ENCODE results near the gene PDILT. TPM values are rescaled to one million over a fixed set of nuclear protein-coding genes. Genes with fewer than 3 reads are reported as not detected.
A peak's percentile ranks its signal among the peaks of the same experiment; 100 is the strongest.
"Not testable (repeated sequence)": the region's sequence is repeated elsewhere in the genome, so short reads cannot be mapped to it uniquely, and the experiment has no call there.

Gene PDILT
- total RNA-seq, result under 1 TPM in 1 of 8 experiments, not detected in 7; 0.15 TPM

GRCh38 chr16:20404637-20405036 is at the start of gene PDILT:
PDILT (minus strand) TSS chr16:20404737; CDS start chr16:20399300, 5,437 bp downstream.
- WGBS, 10 experiments, result 40 to 88% (median 79%) methylated on average over 1 to 2 of the region's 2 CpGs; no CpG with 5 or more reads in 7 of the 10 experiments
- ATAC-seq (replicated peaks in 6 of 8), result no peak
- no peak within 1 kb of the TSS for H3K27ac ChIP-seq
- H3K4me1 ChIP-seq (replicated peaks in 1 of 2), result peaks cover 0 to 5% of the 10 kb centered on the region in 2 donors
- H3K4me3 ChIP-seq, result no peak within 1 kb of the TSS
- in situ Hi-C loops (cut with MboI; ENCODE audit: low pct_unique_long_range_greater_than_20kb in 2 of 9, low sequenced_read_pairs in 9 of 9, unreplicated experiment in 9 of 9), result no loop called here

DNA sequence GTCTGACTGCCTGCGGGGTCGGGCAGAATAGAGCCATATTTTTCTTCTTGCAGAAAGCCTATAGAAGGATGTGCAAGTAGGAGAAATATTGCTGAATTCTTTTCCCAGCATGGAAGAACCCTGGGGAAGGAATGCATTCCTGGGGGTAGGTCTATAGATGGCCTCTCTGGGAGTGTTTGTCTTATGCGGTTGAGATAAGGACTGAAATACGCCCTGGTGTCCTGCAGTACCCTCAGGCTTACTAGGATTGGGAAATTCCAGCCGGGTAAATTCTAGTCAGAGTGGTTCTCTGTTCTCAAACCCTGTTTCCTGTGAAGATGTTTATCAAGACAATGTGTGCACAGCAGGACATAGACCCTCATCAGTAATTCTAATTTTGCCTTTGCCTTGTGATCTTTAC is 49.1 kb upstream of the PDILT start:
- H3K4me1 ChIP-seq (replicated peaks in 1 of 2); H3K27ac ChIP-seq; ATAC-seq (replicated peaks in 6 of 8); in situ Hi-C loops (cut with MboI; ENCODE audit: low pct_unique_long_range_greater_than_20kb in 2 of 9, low sequenced_read_pairs in 9 of 9, unreplicated experiment in 9 of 9); H3K4me3 ChIP-seq: not testable (repeated sequence)
- no CpG with 5 or more reads among the region's 5 CpGs for WGBS, 10 experiments

DNA sequence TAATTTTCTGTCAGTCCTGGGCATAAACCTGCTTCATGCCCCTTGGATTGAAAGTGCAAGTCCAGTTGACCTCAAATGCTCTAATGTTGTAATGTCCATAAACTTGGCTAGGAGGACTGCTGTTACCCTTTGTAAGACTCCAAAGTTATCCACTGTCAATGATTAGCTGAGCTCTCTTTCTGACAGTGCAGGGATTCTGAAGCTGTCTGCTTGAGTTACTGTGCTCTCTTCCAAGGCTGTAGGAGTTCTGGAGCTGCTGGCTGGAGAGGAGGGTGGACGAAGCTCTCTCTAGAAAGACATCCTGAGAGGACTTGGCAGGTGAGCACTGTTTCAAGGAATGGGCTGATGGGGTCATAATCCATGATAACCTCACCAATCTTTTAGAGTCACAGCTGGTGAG is 46.8 kb upstream of the PDILT start, which contains the start of gene ACSM2A:
TSS of gene ACSM2A (plus strand) at position 158 of the 400 bp plus-strand sequence. CDS start 8,594 bp downstream, outside the sequence.
- in situ Hi-C loops (cut with MboI; ENCODE audit: low pct_unique_long_range_greater_than_20kb in 2 of 9, low sequenced_read_pairs in 9 of 9, unreplicated experiment in 9 of 9); ATAC-seq (replicated peaks in 6 of 8); H3K4me3 ChIP-seq; H3K4me1 ChIP-seq (replicated peaks in 1 of 2); H3K27ac ChIP-seq: not testable (repeated sequence)
- WGBS, 10 experiments, result no CpG with 5 or more reads among the region's 1 CpG

DNA sequence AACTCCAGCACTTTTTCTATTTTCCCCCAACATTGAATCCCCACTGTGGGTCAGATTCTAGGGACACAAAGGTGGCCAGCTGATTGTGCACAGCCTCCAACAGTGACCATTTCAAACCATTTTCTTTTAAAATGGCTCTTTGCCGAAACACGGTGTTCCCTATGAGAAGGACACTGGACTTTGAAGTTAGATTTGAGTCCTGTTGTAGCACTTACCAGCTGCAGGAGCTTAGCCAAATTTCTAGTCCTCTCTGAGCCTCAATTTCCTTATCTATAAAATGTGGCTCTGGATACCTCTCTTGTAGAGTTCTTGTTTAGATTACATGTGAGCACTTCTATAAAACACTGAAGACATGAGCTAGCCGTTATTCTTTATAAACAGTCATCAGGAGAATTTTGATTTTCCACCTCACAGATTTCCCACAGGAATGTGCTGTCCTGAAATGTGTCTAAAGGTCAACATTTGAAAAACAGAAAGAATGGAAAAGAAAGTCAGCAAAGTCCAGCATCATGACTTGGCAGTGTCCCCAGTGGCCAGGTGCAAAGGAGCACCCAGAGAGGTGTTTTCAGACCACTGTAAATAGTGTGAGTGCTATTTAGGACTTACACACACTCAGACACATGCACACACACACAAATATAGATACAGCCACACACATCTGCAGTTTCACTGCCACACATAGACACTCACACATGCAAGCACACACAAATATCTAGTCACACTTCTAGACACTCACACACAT is 42.3 kb upstream of the PDILT start:
- H3K27ac ChIP-seq; H3K4me3 ChIP-seq; in situ Hi-C loops (cut with MboI; ENCODE audit: low pct_unique_long_range_greater_than_20kb in 2 of 9, low sequenced_read_pairs in 9 of 9, unreplicated experiment in 9 of 9); ATAC-seq (replicated peaks in 6 of 8); H3K4me1 ChIP-seq (replicated peaks in 1 of 2): not testable (repeated sequence)
- WGBS, 10 experiments, result no CpG with 5 or more reads among the region's 3 CpGs

- in situ Hi-C loops (cut with MboI; ENCODE audit: low pct_unique_long_range_greater_than_20kb in 2 of 9, low sequenced_read_pairs in 9 of 9, unreplicated experiment in 9 of 9); H3K4me3 ChIP-seq; H3K27ac ChIP-seq; H3K4me1 ChIP-seq (replicated peaks in 1 of 2): not testable (repeated sequence)
- peak in 2 of 8 experiments; percentile 21 to 57 for ATAC-seq (replicated peaks in 6 of 8)
- WGBS, 10 experiments, result no CpG with 5 or more reads among the region's 4 CpGs
Measured at GRCh38 chr16:20441859-20442258, 37.3 kb upstream of the PDILT start.

- no peaks in the 10 kb centered on the region for H3K4me1 ChIP-seq (replicated peaks in 1 of 2)
- H3K27ac ChIP-seq, result no peak overlapping the region
- no peak for ATAC-seq (replicated peaks in 6 of 8)
- H3K4me3 ChIP-seq, result no peak overlapping the region
- 0 to 100% (median 63%) methylated on average over 1 to 3 of the region's 3 CpGs; no CpG with 5 or more reads in 3 of the 10 experiments for WGBS, 10 experiments
- in situ Hi-C loops (cut with MboI; ENCODE audit: low pct_unique_long_range_greater_than_20kb in 2 of 9, low sequenced_read_pairs in 9 of 9, unreplicated experiment in 9 of 9), result no loop called here
Measured at GRCh38 chr16:20441191-20441590, 36.7 kb upstream of the PDILT start.

- H3K4me1 ChIP-seq (replicated peaks in 1 of 2); ATAC-seq (replicated peaks in 6 of 8); H3K4me3 ChIP-seq; in situ Hi-C loops (cut with MboI; ENCODE audit: low pct_unique_long_range_greater_than_20kb in 2 of 9, low sequenced_read_pairs in 9 of 9, unreplicated experiment in 9 of 9); H3K27ac ChIP-seq: not testable (repeated sequence)
- 0 to 100% (median 56%) methylated on average over 1 of the region's 1 CpG; no CpG with 5 or more reads in 2 of the 10 experiments for WGBS, 10 experiments
Measured at GRCh38 chr16:20440731-20441130, 36.2 kb upstream of the PDILT start.

DNA sequence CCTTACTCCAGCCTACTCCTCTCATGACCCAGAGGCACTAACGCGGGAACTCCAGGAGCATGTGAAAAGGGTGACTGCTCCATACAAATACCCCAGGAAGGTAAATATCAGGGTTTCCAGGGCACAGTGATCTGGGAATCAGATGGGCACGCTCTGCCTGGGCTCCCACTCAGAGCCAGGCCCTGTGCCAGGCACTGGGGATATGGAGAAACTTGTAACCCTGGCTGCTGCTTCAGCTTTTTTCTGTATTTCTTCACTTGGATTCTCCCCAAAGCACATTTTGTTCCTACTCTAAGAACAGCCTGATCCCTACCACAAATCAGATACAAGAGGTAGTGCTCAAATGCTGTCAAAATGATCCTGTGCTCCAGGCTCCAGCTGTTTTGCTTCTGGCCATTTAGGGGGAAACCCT is 35.3 kb upstream of the PDILT start:
- H3K27ac ChIP-seq; in situ Hi-C loops (cut with MboI; ENCODE audit: low pct_unique_long_range_greater_than_20kb in 2 of 9, low sequenced_read_pairs in 9 of 9, unreplicated experiment in 9 of 9); H3K4me3 ChIP-seq; ATAC-seq (replicated peaks in 6 of 8); H3K4me1 ChIP-seq (replicated peaks in 1 of 2): not testable (repeated sequence)
- WGBS, 10 experiments, result no CpG with 5 or more reads among the region's 3 CpGs

DNA sequence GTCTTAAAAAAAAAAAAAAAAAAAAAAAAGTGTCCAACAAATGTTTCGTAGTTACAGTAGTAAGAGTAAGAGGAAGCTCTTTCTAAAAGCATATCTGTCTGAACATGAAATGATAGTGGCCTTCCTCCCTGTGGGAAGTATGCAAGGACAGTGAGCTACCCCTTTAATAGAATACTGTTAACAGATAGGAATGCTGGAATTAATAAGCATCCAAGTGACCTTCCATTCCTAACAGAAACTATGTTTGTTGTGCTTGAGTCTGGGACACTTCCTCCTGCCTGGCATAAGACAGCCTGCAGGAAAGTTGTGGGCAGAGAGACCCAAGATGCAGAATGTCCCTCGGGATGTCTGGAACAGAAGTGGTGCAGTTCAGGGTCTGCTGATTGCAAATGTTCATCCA is 34.4 kb upstream of the PDILT start:
- ATAC-seq (replicated peaks in 6 of 8); H3K4me3 ChIP-seq; H3K4me1 ChIP-seq (replicated peaks in 1 of 2); H3K27ac ChIP-seq; in situ Hi-C loops (cut with MboI; ENCODE audit: low pct_unique_long_range_greater_than_20kb in 2 of 9, low sequenced_read_pairs in 9 of 9, unreplicated experiment in 9 of 9): not testable (repeated sequence)
- whole genome bisulfite sequencing, 10 experiments, result no CpG with 5 or more reads among the region's 2 CpGs

GRCh38 chr16:20430948-20431347 is 26.4 kb upstream of the PDILT start:
- H3K4me3 ChIP-seq, result no peak overlapping the region
- no peak overlapping the region for H3K27ac ChIP-seq
- in situ Hi-C loops (cut with MboI; ENCODE audit: low pct_unique_long_range_greater_than_20kb in 2 of 9, low sequenced_read_pairs in 9 of 9, unreplicated experiment in 9 of 9), result no loop called here
- WGBS, 10 experiments, result 19 to 100% (median 80%) methylated on average over 1 to 10 of the region's 11 CpGs; no CpG with 5 or more reads in 4 of the 10 experiments
- ATAC-seq (replicated peaks in 6 of 8), result no peak
- H3K4me1 ChIP-seq (replicated peaks in 1 of 2), result no peaks in the 10 kb centered on the region

DNA sequence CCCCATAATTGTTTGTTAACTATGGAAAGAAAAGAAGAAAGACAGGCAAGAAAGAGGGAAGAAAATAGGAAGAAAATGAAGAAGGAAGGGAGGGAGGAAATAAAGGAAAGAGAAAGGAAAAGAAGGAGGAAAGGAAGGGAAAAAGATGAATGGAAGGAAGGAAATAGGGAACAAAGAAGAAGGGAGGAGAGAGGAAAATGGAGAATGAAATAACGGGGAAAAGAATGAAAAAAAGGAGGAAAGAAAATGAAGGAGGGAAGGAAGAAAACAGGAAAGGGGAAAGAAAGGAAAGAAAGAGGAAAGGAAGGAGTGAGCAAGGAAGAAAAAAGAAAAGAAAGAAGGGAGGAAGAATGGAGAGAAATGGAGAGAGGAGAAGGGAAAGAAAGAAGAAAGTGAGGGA is 25.9 kb upstream of the PDILT start:
- 0 to 91% (median 79%) methylated on average over 1 of the region's 1 CpG; no CpG with 5 or more reads in 1 of the 10 experiments for WGBS, 10 experiments
- ATAC-seq (replicated peaks in 6 of 8); H3K4me3 ChIP-seq; H3K4me1 ChIP-seq (replicated peaks in 1 of 2); in situ Hi-C loops (cut with MboI; ENCODE audit: low pct_unique_long_range_greater_than_20kb in 2 of 9, low sequenced_read_pairs in 9 of 9, unreplicated experiment in 9 of 9); H3K27ac ChIP-seq: not testable (repeated sequence)

DNA sequence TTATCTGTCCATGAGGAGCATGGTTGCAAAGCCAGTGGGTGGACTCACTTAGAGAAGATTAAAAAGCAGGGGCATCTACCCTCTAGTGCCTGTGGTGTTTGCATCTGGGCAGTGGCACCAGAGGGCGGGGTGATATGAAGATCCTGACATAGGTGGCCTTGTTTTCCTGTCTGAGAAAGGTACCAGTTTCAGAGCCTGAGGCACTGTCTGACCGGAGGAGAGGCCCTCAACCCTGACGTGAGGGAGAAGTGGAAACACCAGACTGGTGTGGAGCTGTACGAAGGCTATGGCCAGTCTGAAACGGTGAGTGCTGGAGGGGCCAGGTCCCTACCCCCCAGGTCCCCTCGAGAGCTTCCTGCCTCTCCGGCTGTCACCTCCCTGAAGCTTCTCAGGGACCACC is 25.0 kb upstream of the PDILT start:
- ATAC-seq (replicated peaks in 6 of 8); in situ Hi-C loops (cut with MboI; ENCODE audit: low pct_unique_long_range_greater_than_20kb in 2 of 9, low sequenced_read_pairs in 9 of 9, unreplicated experiment in 9 of 9); H3K4me1 ChIP-seq (replicated peaks in 1 of 2); H3K27ac ChIP-seq; H3K4me3 ChIP-seq: not testable (repeated sequence)
- WGBS, 10 experiments, result 60 to 87% methylated on average over 2 to 3 of the region's 7 CpGs; no CpG with 5 or more reads in 8 of the 10 experiments

GRCh38 chr16:20427401-20427797 is 22.9 kb upstream of the PDILT start:
- H3K4me3 ChIP-seq; in situ Hi-C loops (cut with MboI; ENCODE audit: low pct_unique_long_range_greater_than_20kb in 2 of 9, low sequenced_read_pairs in 9 of 9, unreplicated experiment in 9 of 9); ATAC-seq (replicated peaks in 6 of 8); H3K27ac ChIP-seq; H3K4me1 ChIP-seq (replicated peaks in 1 of 2): not testable (repeated sequence)
- no CpG with 5 or more reads among the region's 2 CpGs for WGBS, 10 experiments

All from motor neuron (in vitro differentiated cells).